GM12878 (cell line): ENCODE data around the gene ACTG1. TPM values are rescaled to one million over a fixed set of nuclear protein-coding genes. Genes with fewer than 3 reads are reported as not detected.

ENCODE experiments used
- ATAC-seq: fragments of 200-7000 bp; cut with Tn5 transposase; 3 replicates; pipeline ENCODE4 v1.9.1; 2020; ENCODE audit warnings: mild to moderate bottlenecking, moderate library complexity
- BruUV-seq: library from RNA; stranded (reverse); fragments of 400-500 nt; replicated peaks from 2 replicates; lab custom pipeline; 2021; lab: Mats Ljungman, UMichigan
- CTCF ChIA-PET: fragments of 300-600 bp; sonication (Branson Sonifier 250); formaldehyde crosslinking; extraction: SDS; loops from one replicate; lab custom pipeline; 2021; ENCODE audit warnings: inconsistent platforms; lab: Yijun Ruan, JAX
- POLR2A ChIA-PET: fragments of 350-600 bp; formaldehyde crosslinking; extraction: SDS; loops from one replicate; lab custom pipeline; 2021; ENCODE audit warnings: inconsistent platforms; lab: Charles Lee
- RAD21 ChIA-PET: fragments of 300-600 bp; sonication (Branson Sonifier 250); formaldehyde crosslinking; loops from one replicate; lab custom pipeline; 2023; ENCODE audit warnings: antibody characterized with exemption; ENCODE audit not compliant: unreplicated experiment; lab: Charles Lee
- SMC1A ChIA-PET: fragments of 300-600 bp; sonication (Branson Sonifier 250); formaldehyde crosslinking; loops from one replicate; lab custom pipeline; 2023; ENCODE audit not compliant: unreplicated experiment, uncharacterized antibody; lab: Charles Lee
- DNase-seq: peaks from one replicate; pipeline ENCODE4 v3.0.0-alpha.2; 2011; ENCODE audit warnings: low read depth, low spot score
- FAIRE-seq: peaks from 3 replicates; lab custom pipeline; 2011; peaks lifted over from hg19 to GRCh38; lab: Jason Lieb, UNC
- H2AFZ ChIP-seq: 2 replicates; pipeline ENCODE4 v1.6.0; 2011; ENCODE audit warnings: low read depth, low read length, control low read depth; ENCODE audit not compliant: control insufficient read depth
- H3K27ac ChIP-seq: 2 replicates; pipeline ENCODE4 v1.5.1; 2011; ENCODE audit warnings: control low read depth; ENCODE audit not compliant: control insufficient read depth, insufficient read depth
- H3K27me3 ChIP-seq, 2 experiments: replicated peaks in 1 of 2; 2 replicates each; pipeline versions ENCODE4 v1.6.0 to v1.6.1; 2011; ENCODE audit warnings: low read length in 1 of 2; ENCODE audit not compliant: control insufficient read depth in 2 of 2, insufficient read depth in 2 of 2
- H3K36me3 ChIP-seq, 2 experiments: 2 replicates each; pipeline ENCODE4 v1.5.1; 2011; ENCODE audit warnings: low read length in 1 of 2; ENCODE audit not compliant: control insufficient read depth in 2 of 2, insufficient read depth in 2 of 2
- H3K4me1 ChIP-seq: 2 replicates; pipeline ENCODE4 v1.6.1; 2011; ENCODE audit warnings: mild to moderate bottlenecking, low read length, moderate library complexity, mixed read lengths; ENCODE audit not compliant: control insufficient read depth, insufficient read depth
- H3K4me2 ChIP-seq: 2 replicates; pipeline ENCODE4 v1.6.0; 2011; ENCODE audit warnings: control low read depth; ENCODE audit not compliant: control insufficient read depth, insufficient read depth
- H3K4me3 ChIP-seq: fragments of 200-600 bp; sonication (generic); 2 replicates; pipeline ENCODE4 v1.5.1; 2016
- H3K79me2 ChIP-seq: 2 replicates; pipeline ENCODE4 v1.6.0; 2011; ENCODE audit warnings: low read length; ENCODE audit not compliant: control insufficient read depth, insufficient read depth
- H3K9ac ChIP-seq: 2 replicates; pipeline ENCODE4 v1.8.0; 2011; ENCODE audit warnings: low read length, control low read depth, mixed read lengths; ENCODE audit not compliant: control insufficient read depth, insufficient read depth
- H3K9me3 ChIP-seq: replicated peaks from 3 replicates; pipeline ENCODE4 v1.5.1; 2011; ENCODE audit warnings: mild to moderate bottlenecking, low read length; ENCODE audit not compliant: control insufficient read depth, insufficient read depth
- H4K20me1 ChIP-seq: 2 replicates; pipeline ENCODE4 v1.6.0; 2011; ENCODE audit not compliant: control insufficient read depth, insufficient read depth
- BACH1 ChIP-seq: fragments of 450-650 bp; IDR thresholded peaks from 2 replicates; pipeline ENCODE4 v1.6.1; 2017; ENCODE audit warnings: mild to moderate bottlenecking, borderline replicate concordance
- CREB1 ChIP-seq: IDR thresholded peaks from 2 replicates; pipeline ENCODE4 v1.6.1; 2012; ENCODE audit warnings: low read depth, mild to moderate bottlenecking, inconsistent platforms
- HDGF ChIP-seq: fragments of 450-650 bp; IDR thresholded peaks from 2 replicates; pipeline ENCODE4 v1.6.1; 2016; ENCODE audit warnings: antibody characterized with exemption
- IKZF1 ChIP-seq: fragments of 450-650 bp; conservative IDR thresholded peaks from 2 replicates; pipeline ENCODE4 v1.6.1; 2017; ENCODE audit warnings: antibody characterized with exemption, mild to moderate bottlenecking
- IKZF2 ChIP-seq, 2 experiments: fragments of 450-650 bp; IDR thresholded peaks; 2 replicates each; pipeline ENCODE4 v1.6.1; 2017; ENCODE audit warnings: mild to moderate bottlenecking in 2 of 2, moderate library complexity in 2 of 2
- POLR2AphosphoS2 ChIP-seq: IDR thresholded peaks from 2 replicates; pipeline ENCODE4 v1.6.1; 2011; ENCODE audit warnings: low read depth, mild to moderate bottlenecking, low read length, improper control_type of control experiment, moderate library complexity
- REST ChIP-seq: IDR thresholded peaks from 2 replicates; pipeline ENCODE4 v1.6.1; 2012; ENCODE audit warnings: mild to moderate bottlenecking, low read depth, low read length
- SIX5 ChIP-seq: IDR thresholded peaks from 2 replicates; pipeline ENCODE4 v1.6.1; 2011; ENCODE audit warnings: mild to moderate bottlenecking, low read depth, low read length, moderate library complexity; ENCODE audit not compliant: severe bottlenecking
- STAT1 ChIP-seq: fragments of 450-650 bp; conservative IDR thresholded peaks from 2 replicates; pipeline ENCODE4 v1.6.1; 2014; ENCODE audit warnings: antibody characterized with exemption, mild to moderate bottlenecking
- SUPT20H ChIP-seq: IDR thresholded peaks from 2 replicates; pipeline ENCODE4 v1.6.1; 2011; ENCODE audit warnings: low read depth, mild to moderate bottlenecking, low read length, moderate library complexity, borderline replicate concordance; ENCODE audit not compliant: control insufficient read depth
- TARDBP ChIP-seq: IDR thresholded peaks from 2 replicates; pipeline ENCODE4 v1.6.1; 2016; ENCODE audit warnings: borderline replicate concordance
- ZBTB40 ChIP-seq: fragments of 450-650 bp; IDR thresholded peaks from 2 replicates; pipeline ENCODE4 v1.6.1; 2016; ENCODE audit warnings: mild to moderate bottlenecking, moderate library complexity, borderline replicate concordance
- ZNF274 ChIP-seq: IDR thresholded peaks from one replicate; pipeline ENCODE4 v1.8.0; 2011; ENCODE audit not compliant: insufficient read length, insufficient read depth
- WGBS: methylation state at CpG from one replicate; pipeline ENCODE4 v1.1.6; 2016; ENCODE audit warnings: low lambda C conversion rate; ENCODE audit not compliant: insufficient replicate concordance, insufficient coverage; ENCODE audit errors: missing lambda C conversion rate; 5-methylcytosine and 5-hydroxymethylcytosine counted together
- in situ Hi-C: fragments of 300-500 bp; cut with MboI; formaldehyde crosslinking; loops from 9 replicates; pipeline ENCODE4 v1.14.3; 2018; ENCODE audit warnings: mixed read lengths
- intact Hi-C: fragments of 100-400 bp; cut with micrococcal nuclease; formaldehyde crosslinking; loops from one replicate; pipeline ENCODE4 v1.14.2; 2022; ENCODE audit not compliant: unreplicated experiment
- polyA plus RNA-seq, 11 experiments: library from polyadenylated mRNA; depleted of rRNA in 4 of 11; unstranded in 6 of 11; stranded (reverse) in 5 of 11; fragments of >200 nt; fragmentation: Nextera tagmentation in 4 of 11; fragmentation: Illumina TruSeq in 1 of 11; extraction: Ambion mirVana in 4 of 11; extraction: Trizol in 1 of 11; gene quantifications; 1 replicate in 1 of 11; 2 replicates in 10 of 11; pipeline versions ENCODE4 v1.2.1 to v1.2.3, GENCODE V29; 2011 to 2016; ENCODE audit warnings: inconsistent platforms in 2 of 11, missing spikeins in 2 of 11, low read depth in 1 of 11
- total RNA-seq, 4 experiments: library from RNA; depleted of rRNA in 3 of 4; stranded (reverse); fragments of >200 nt in 3 of 4; fragmentation: Illumina TruSeq in 1 of 4; extraction: Trizol in 1 of 4; gene quantifications; 2 replicates each; pipeline versions ENCODE4 v1.2.1 to v1.2.3, GENCODE V29; 2013 to 2021
- TF ChIP-seq, protein P1 (sequence below): fragments of 150-350 bp; IDR thresholded peaks from 2 replicates; pipeline ENCODE4 v1.6.1; 2014; ENCODE audit warnings: mild to moderate bottlenecking, low read depth, low read length

The ACTG1 gene
- total and polyA plus RNA-seq, 10 of the 15 experiments (the other 5 are each of a cell fraction or from before 2014, with no cell fraction given) = 810 to 6,105 (median 3,650) TPM

- intact Hi-C loops (loop anchor here (10.0 kb wide), 1 partner anchor 259 kb away; no protein-coding TSS in a partner anchor), in situ Hi-C loops (no loop called here)
- Histone ChIP-seq H3K9me3 (no peaks in the 10 kb centered on the region; the same call in 2 of the 3 replicates), H3K4me1 (peaks cover 22% of the 10 kb centered on the region), H2AFZ (no peak overlapping the region), H3K36me3 (peaks cover 18 to 26% of the 10 kb centered on the region in 2 experiments), H3K79me2 (peaks cover 91% of the 10 kb centered on the region), H4K20me1 (peaks cover 8% of the 10 kb centered on the region), H3K4me2 (peak overlapping the region; percentile 95), H3K9ac (peak overlapping the region; percentile 87), H3K27ac (peak overlapping the region; percentile 100), H3K4me3 (peak overlapping the region; percentile 87), H3K27me3 (no peaks in the 10 kb centered on the region)
- no TSS peak for BruUV-seq
- ChIA-PET CTCF (no interaction called here), SMC1A (no interaction called here), POLR2A (interaction anchor here (0.8 to 2.1 kb wide), 2 partner anchors 39 to 47 kb away, joined by 3 to 7 read pairs; partner anchors contain the start of gene FAAP100), RAD21 (interaction anchor here (1.0 kb wide), 1 partner anchor 38 kb away, joined by 3 read pairs; the partner anchor contains the start of gene FAAP100)
- FAIRE-seq (no peak), ATAC-seq (peak; percentile 1; the same call in 2 of the 3 replicates), DNase-seq (no peak)
- 2% methylated on average over 62 of the region's 64 CpGs for WGBS
- TF ChIP-seq IKZF2 (IDR thresholded peaks at IDR 0.05) (peak in 1 of 2 experiments; percentile 24; a peak in 1 of 4 replicates), CREB1 (no peak), POLR2AphosphoS2 (no peak), TARDBP (0 out of 2 replicates have a peak, but pooled peaks have one; percentile 52), SIX5 (no peak), SUPT20H (no peak), REST (no peak), BACH1 (peak; percentile 18), HDGF (0 out of 2 replicates have a peak, but pooled peaks have one; percentile 15), IKZF1 (0 out of 2 replicates have a peak, but pooled peaks have one; percentile 11), STAT1 (no peak), ZBTB40 (no peak), ZNF274 (no peak)
- TF ChIP-seq, protein P1, sequence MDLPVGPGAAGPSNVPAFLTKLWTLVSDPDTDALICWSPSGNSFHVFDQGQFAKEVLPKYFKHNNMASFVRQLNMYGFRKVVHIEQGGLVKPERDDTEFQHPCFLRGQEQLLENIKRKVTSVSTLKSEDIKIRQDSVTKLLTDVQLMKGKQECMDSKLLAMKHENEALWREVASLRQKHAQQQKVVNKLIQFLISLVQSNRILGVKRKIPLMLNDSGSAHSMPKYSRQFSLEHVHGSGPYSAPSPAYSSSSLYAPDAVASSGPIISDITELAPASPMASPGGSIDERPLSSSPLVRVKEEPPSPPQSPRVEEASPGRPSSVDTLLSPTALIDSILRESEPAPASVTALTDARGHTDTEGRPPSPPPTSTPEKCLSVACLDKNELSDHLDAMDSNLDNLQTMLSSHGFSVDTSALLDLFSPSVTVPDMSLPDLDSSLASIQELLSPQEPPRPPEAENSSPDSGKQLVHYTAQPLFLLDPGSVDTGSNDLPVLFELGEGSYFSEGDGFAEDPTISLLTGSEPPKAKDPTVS = no peak
These were observed 1.3 kb upstream of the ACTG1 start for GRCh38 chr17:81513753-81514488.
